VCaP (cell line): ENCODE measurements around the gene MANBA.

Experiments
- H3K27ac ChIP-seq: fragments of 450-650 bp; 2 replicates; pipeline ENCODE4 v1.5.1; 2017
- CTCF ChIP-seq: fragments of 450-650 bp; conservative IDR thresholded peaks from 2 replicates; pipeline ENCODE4 v1.5.1; 2017; ENCODE audit warnings: mild to moderate bottlenecking, moderate library complexity

The MANBA gene

DNA sequence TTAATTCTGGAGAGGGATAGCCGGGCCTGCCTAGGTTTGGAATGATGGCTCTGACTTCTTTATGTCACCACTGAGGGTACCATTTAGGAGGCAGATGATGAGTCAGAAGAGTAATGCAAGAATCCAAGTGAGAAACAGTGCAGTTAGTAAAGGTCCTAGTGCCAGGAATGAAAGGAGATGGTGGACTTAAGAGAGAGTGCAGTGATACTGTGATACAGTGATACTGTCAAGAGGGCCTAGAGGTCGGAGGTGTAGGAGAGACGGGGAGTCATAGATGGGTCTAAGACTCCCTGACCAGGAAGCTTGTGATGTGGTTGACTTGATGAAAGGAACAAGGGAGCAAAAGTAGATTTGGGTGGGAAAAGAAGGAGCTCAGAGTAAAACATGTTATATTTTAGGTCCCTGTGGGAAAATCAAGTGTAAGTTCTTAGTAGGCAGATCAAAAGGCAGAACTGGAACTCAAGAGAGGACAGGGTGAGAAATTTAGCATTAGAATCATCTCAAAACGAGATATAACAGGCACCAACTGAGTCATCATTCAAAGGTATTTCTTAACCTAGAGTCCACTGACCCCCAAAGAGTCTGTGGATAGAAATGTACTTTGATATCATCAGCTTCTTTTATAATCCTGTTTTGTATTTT lies 174.6 kb downstream of the MANBA start:
- H3K27ac ChIP-seq = no peak overlapping the region
- no peak for TF ChIP-seq CTCF

GRCh38 chr4:102585329-102585728 lies 175.4 kb downstream of the MANBA start:
- TF ChIP-seq CTCF = no peak

GRCh38 chr4:102584091-102584490 lies 176.7 kb downstream of the MANBA start:
- no peak for TF ChIP-seq CTCF
- H3K27ac ChIP-seq = no peak overlapping the region

More at GRCh38 chr4:102585329-102585728, 175.4 kb downstream of the MANBA start:
- no peak overlapping the region for H3K27ac ChIP-seq
